Ectodermal cell (in vitro differentiated cells): Measurements from ENCODE around the gene KIF23.
"Not testable (repeated sequence)": the region's sequence is repeated elsewhere in the genome, so short reads cannot be mapped to it uniquely, and the experiment has no call there.

Source experiments
- H3K27ac ChIP-seq: 2 replicates; pipeline ENCODE4 v1.7.0; 2013; ENCODE audit warnings: mild to moderate bottlenecking, low read depth, low read length; ENCODE audit not compliant: insufficient read depth, poor library complexity, severe bottlenecking
- H3K27me3 ChIP-seq: 2 replicates; pipeline ENCODE4 v1.7.0; 2013; ENCODE audit warnings: mild to moderate bottlenecking, low read length; ENCODE audit not compliant: insufficient read depth, control insufficient read depth, poor library complexity, severe bottlenecking
- H3K36me3 ChIP-seq: one replicate; pipeline ENCODE4 v1.7.0; 2013; ENCODE audit warnings: low read length; ENCODE audit not compliant: control insufficient read depth, insufficient read depth
- H3K4me1 ChIP-seq: one replicate; pipeline ENCODE4 v1.7.0; 2013; ENCODE audit warnings: low read length; ENCODE audit not compliant: control insufficient read depth, insufficient read depth
- H3K4me3 ChIP-seq: 2 replicates; pipeline ENCODE4 v1.7.0; 2013; ENCODE audit warnings: low read depth, low read length, control low read depth; ENCODE audit not compliant: insufficient read depth
- H3K9me3 ChIP-seq: 2 replicates; pipeline ENCODE4 v1.7.0; 2013; ENCODE audit warnings: mild to moderate bottlenecking, low read length, moderate library complexity; ENCODE audit not compliant: control insufficient read depth
- WGBS, 2 experiments: methylation state at CpG; one replicate each; pipeline ENCODE4 v1.1.7; 2013; ENCODE audit warnings: missing lambda C conversion rate in 2 of 2; 5-methylcytosine and 5-hydroxymethylcytosine counted together

KIF23 gene

GRCh38 chr15:69433831-69434230 is 19.7 kb downstream of the KIF23 start:
- Histone ChIP-seq H3K4me1 (no peaks in the 10 kb centered on the region), H3K27ac (no peak overlapping the region), H3K36me3 (peaks cover 51% of the 10 kb centered on the region), H3K4me3 (no peak overlapping the region), H3K9me3 (no peaks in the 10 kb centered on the region), H3K27me3 (no peaks in the 10 kb centered on the region)
- WGBS, 2 experiments, result 92 to 100% methylated on average over 1 of the region's 1 CpG

- Histone ChIP-seq H3K4me1 (no peaks in the 10 kb centered on the region), H3K27me3 (no peaks in the 10 kb centered on the region), H3K36me3 (peaks cover 51% of the 10 kb centered on the region), H3K4me3 (no peak overlapping the region), H3K9me3 (no peaks in the 10 kb centered on the region), H3K27ac (no peak overlapping the region)
- 92 to 93% methylated on average over 5 of the region's 5 CpGs for WGBS, 2 experiments
These were observed 20.1 kb downstream of the KIF23 start for GRCh38 chr15:69434238-69434637.

GRCh38 chr15:69434679-69435078 is 20.5 kb downstream of the KIF23 start:
- no peaks in the 10 kb centered on the region for H3K27me3 ChIP-seq
- no peak overlapping the region for H3K4me3 ChIP-seq
- H3K9me3 ChIP-seq, result no peaks in the 10 kb centered on the region
- H3K4me1 ChIP-seq, result no peaks in the 10 kb centered on the region
- no peak overlapping the region for H3K27ac ChIP-seq
- H3K36me3 ChIP-seq, result peaks cover 48% of the 10 kb centered on the region
- WGBS, 2 experiments, result 95 to 96% methylated on average over 18 of the region's 18 CpGs

- Histone ChIP-seq H3K36me3 (peaks cover 51% of the 10 kb centered on the region), H3K4me3 (no peak overlapping the region), H3K9me3 (no peaks in the 10 kb centered on the region), H3K27ac (no peak overlapping the region), H3K27me3 (no peaks in the 10 kb centered on the region), H3K4me1 (no peaks in the 10 kb centered on the region)
- 95 to 98% methylated on average over 4 of the region's 4 CpGs for WGBS, 2 experiments
These were observed 21.8 kb downstream of the KIF23 start for GRCh38 chr15:69435985-69436384.

- H3K4me3 ChIP-seq, result no peak overlapping the region
- H3K27me3 ChIP-seq, result no peaks in the 10 kb centered on the region
- H3K36me3 ChIP-seq, result peaks cover 50% of the 10 kb centered on the region
- H3K9me3 ChIP-seq, result no peaks in the 10 kb centered on the region
- no peak overlapping the region for H3K27ac ChIP-seq
- H3K4me1 ChIP-seq, result no peaks in the 10 kb centered on the region
- 88 to 100% methylated on average over 4 of the region's 4 CpGs for WGBS, 2 experiments
These were observed 22.8 kb downstream of the KIF23 start for GRCh38 chr15:69436951-69437350.

- H3K4me3 ChIP-seq, result no peak overlapping the region
- 96 to 97% methylated on average over 3 of the region's 4 CpGs for WGBS, 2 experiments
- H3K36me3 ChIP-seq, result peaks cover 51% of the 10 kb centered on the region
- no peaks in the 10 kb centered on the region for H3K9me3 ChIP-seq
- no peak overlapping the region for H3K27ac ChIP-seq
- no peaks in the 10 kb centered on the region for H3K4me1 ChIP-seq
- no peaks in the 10 kb centered on the region for H3K27me3 ChIP-seq
These were observed 25.5 kb downstream of the KIF23 start for GRCh38 chr15:69439623-69440022.

- Histone ChIP-seq H3K9me3 (no peaks in the 10 kb centered on the region), H3K4me1 (no peaks in the 10 kb centered on the region), H3K36me3 (peaks cover 59% of the 10 kb centered on the region), H3K27ac (no peak overlapping the region), H3K4me3 (no peak overlapping the region), H3K27me3 (no peaks in the 10 kb centered on the region)
- WGBS, 2 experiments, result 96 to 97% methylated on average over 5 of the region's 5 CpGs
These were observed 29.0 kb downstream of the KIF23 start for GRCh38 chr15:69443032-69443611.

- Histone ChIP-seq H3K27me3 (no peaks in the 10 kb centered on the region), H3K4me1 (no peaks in the 10 kb centered on the region), H3K36me3 (peaks cover 46% of the 10 kb centered on the region), H3K9me3 (no peaks in the 10 kb centered on the region), H3K27ac (no peak overlapping the region), H3K4me3 (no peak overlapping the region)
- WGBS, 2 experiments, result 94 to 97% methylated on average over 6 to 7 of the region's 7 CpGs
These were observed 30.5 kb downstream of the KIF23 start for GRCh38 chr15:69444686-69445085.

- H3K4me1 ChIP-seq, result no peaks in the 10 kb centered on the region
- no peaks in the 10 kb centered on the region for H3K9me3 ChIP-seq
- WGBS, 2 experiments, result 93 to 96% methylated on average over 2 of the region's 2 CpGs
- peaks cover 39% of the 10 kb centered on the region for H3K36me3 ChIP-seq
- H3K27me3 ChIP-seq, result no peaks in the 10 kb centered on the region
- no peak overlapping the region for H3K27ac ChIP-seq
- H3K4me3 ChIP-seq, result no peak overlapping the region
These were observed 32.8 kb downstream of the KIF23 start for GRCh38 chr15:69446953-69447352.

GRCh38 chr15:69450221-69450620 is 36.1 kb downstream of the KIF23 start:
- H3K36me3 ChIP-seq, result peaks cover 26% of the 10 kb centered on the region

More at GRCh38 chr15:69450221-69450620, 36.1 kb downstream of the KIF23 start:
- H3K4me1 ChIP-seq, H3K27ac ChIP-seq, H3K9me3 ChIP-seq, H3K27me3 ChIP-seq, H3K4me3 ChIP-seq: not testable (repeated sequence)
- WGBS, 2 experiments, result 89 to 95% methylated on average over 4 of the region's 4 CpGs
